ENCODE data around the gene ZHX3. TPM values are rescaled to one million over a fixed set of nuclear protein-coding genes. Genes with fewer than 3 reads are reported as not detected.

The ZHX3 gene
- total RNA-seq, 1 donor from 2014 or later = 13.4 TPM

GRCh38 chr20:41224281-41224680, 93.2 kb downstream of the ZHX3 start:
- DNase-seq (ENCODE audit: low read depth) = no peak
- TF ChIP-seq CTCF (conservative IDR thresholded peaks at IDR 0.05; ENCODE audit: low read depth, low read length) = no peak
- H3K4me3 ChIP-seq (ENCODE audit: low read depth, low read length) = no peak overlapping the region

DNA sequence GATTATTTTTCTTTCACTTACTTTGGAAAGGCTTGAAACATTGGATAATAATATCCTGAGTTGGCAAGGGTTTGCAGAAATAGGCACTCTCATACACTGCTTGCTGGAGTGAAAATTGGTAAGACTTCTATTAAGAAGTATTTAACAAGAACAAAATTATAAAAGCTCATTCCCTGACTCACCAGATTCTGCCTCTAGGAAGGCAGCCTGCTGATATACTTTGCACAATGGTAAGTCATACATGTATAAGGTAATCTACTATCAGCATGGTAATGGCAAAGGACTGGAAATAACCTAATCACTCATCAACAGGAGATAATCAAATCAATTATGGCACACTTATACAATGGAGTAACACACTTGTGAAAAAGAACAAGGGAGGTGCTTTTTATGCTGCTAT, 94.4 kb downstream of the ZHX3 start:
- TF ChIP-seq CTCF (conservative IDR thresholded peaks at IDR 0.05; ENCODE audit: low read depth, low read length) = no peak
- H3K4me3 ChIP-seq (ENCODE audit: low read depth, low read length) = no peak overlapping the region
- DNase-seq (ENCODE audit: low read depth) = no peak

GRCh38 chr20:41222703-41223102, 94.8 kb downstream of the ZHX3 start:
- no peak for TF ChIP-seq CTCF (conservative IDR thresholded peaks at IDR 0.05; ENCODE audit: low read depth, low read length)
- no peak for DNase-seq (ENCODE audit: low read depth)

GRCh38 chr20:41222296-41222695, 95.2 kb downstream of the ZHX3 start:
- no peak for TF ChIP-seq CTCF (conservative IDR thresholded peaks at IDR 0.05; ENCODE audit: low read depth, low read length)
- H3K4me3 ChIP-seq (ENCODE audit: low read depth, low read length) = no peak overlapping the region
- no peak for DNase-seq (ENCODE audit: low read depth)

More at GRCh38 chr20:41222703-41223102, 94.8 kb downstream of the ZHX3 start:
- H3K4me3 ChIP-seq (ENCODE audit: low read depth, low read length) = no peak overlapping the region

DNA sequence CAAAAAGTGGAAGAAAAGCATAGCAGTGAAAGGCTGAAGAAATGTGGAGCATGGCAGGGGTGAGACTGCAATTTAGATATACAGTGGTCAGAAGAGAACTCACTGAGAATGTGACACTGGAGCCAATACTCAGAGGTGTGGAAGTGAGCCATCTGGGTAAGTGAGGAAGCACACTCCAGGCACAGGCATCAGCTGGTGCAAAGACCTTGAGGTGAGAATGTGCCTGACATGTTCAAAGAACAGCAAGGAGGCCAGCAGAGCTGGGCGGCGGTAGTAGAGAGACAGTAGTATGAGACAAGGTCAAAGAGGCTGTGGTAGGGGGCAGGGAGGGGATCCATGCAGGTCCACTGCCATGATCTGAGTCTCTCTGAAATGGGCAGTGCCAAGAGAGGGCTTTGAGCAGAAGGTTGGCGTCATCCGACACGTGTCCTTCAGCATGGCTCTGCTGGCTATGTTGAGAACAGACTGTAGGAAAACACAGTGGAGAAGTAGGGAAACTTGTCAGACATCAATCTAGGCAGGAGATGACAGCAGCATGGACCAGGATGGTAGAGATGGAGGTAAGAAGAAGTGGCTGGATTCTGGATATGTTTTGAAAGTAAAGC, 95.8 kb downstream of the ZHX3 start:
- TF ChIP-seq CTCF (conservative IDR thresholded peaks at IDR 0.05; ENCODE audit: low read depth, low read length) = no peak
- DNase-seq (ENCODE audit: low read depth) = no peak

GRCh38 chr20:41219824-41220223, 97.7 kb downstream of the ZHX3 start:
- DNase-seq (ENCODE audit: low read depth) = no peak
- H3K4me3 ChIP-seq (ENCODE audit: low read depth, low read length) = no peak overlapping the region
- no peak for TF ChIP-seq CTCF (conservative IDR thresholded peaks at IDR 0.05; ENCODE audit: low read depth, low read length)

More for the DNA sequence above, 95.8 kb downstream of the ZHX3 start:
- H3K4me3 ChIP-seq (ENCODE audit: low read depth, low read length) = no peak overlapping the region

DNA sequence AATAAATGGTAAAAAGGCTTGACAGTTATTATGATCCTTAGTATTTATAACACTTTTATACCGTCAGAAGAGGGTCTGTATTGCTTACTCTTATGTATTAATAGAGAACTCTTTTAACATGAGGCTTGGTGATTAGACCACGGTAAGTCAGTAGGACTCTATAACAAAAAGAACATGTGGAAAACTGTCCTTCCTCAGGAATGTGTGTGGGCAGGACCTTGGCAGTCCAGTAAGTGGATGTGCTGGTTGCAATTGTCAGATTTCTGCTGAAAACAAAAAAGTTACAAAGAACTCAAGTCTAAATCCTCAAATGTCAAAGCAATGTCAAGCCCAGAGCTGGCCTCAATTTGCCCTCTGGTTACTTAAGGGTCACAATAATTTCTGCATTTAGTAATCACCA, 99.1 kb downstream of the ZHX3 start:
- no peak overlapping the region for H3K4me3 ChIP-seq (ENCODE audit: low read depth, low read length)
- no peak for TF ChIP-seq CTCF (conservative IDR thresholded peaks at IDR 0.05; ENCODE audit: low read depth, low read length)
- no peak for DNase-seq (ENCODE audit: low read depth)
